OCI-LY1 (cell line): ENCODE measurements around the gene CHMP6.

Experiments
- H2AFZ ChIP-seq: fragments of 200-600 bp; sonication (generic), shearing (Covaris generic); 2 replicates; pipeline ENCODE4 v1.6.0; 2014; ENCODE audit warnings: antibody characterized with exemption, mild to moderate bottlenecking, low read length
- H3F3A ChIP-seq: fragments of 200-600 bp; sonication (generic), shearing (Covaris generic); 2 replicates; pipeline ENCODE4 v1.6.0; 2014; ENCODE audit warnings: mild to moderate bottlenecking, antibody characterized with exemption, low read length, moderate library complexity; ENCODE audit not compliant: insufficient read depth
- H3K27ac ChIP-seq: fragments of 200-600 bp; sonication (generic); 2 replicates; pipeline ENCODE4 v1.5.1; 2014; ENCODE audit warnings: low read length, mixed run types, mild to moderate bottlenecking, low read depth; ENCODE audit not compliant: poor library complexity, severe bottlenecking
- H3K27me3 ChIP-seq: fragments of 200-600 bp; sonication (generic); 2 replicates; pipeline ENCODE4 v1.6.0; 2014; ENCODE audit warnings: antibody characterized with exemption, mild to moderate bottlenecking, low read length, moderate library complexity; ENCODE audit not compliant: insufficient read depth
- H3K36me3 ChIP-seq: fragments of 200-600 bp; sonication (generic); 2 replicates; pipeline ENCODE4 v1.6.1; 2014; ENCODE audit warnings: mild to moderate bottlenecking, antibody characterized with exemption, low read length, moderate library complexity, mixed read lengths; ENCODE audit not compliant: insufficient read depth
- H3K4me1 ChIP-seq: fragments of 200-600 bp; sonication (generic); 2 replicates; pipeline ENCODE4 v1.5.1; 2014; ENCODE audit warnings: mild to moderate bottlenecking, low read length, moderate library complexity; ENCODE audit not compliant: insufficient read depth, severe bottlenecking
- H3K4me2 ChIP-seq: fragments of 200-600 bp; sonication (generic), shearing (Covaris generic); 2 replicates; pipeline ENCODE4 v1.6.1; 2014; ENCODE audit warnings: low read length
- H3K4me3 ChIP-seq: fragments of 200-600 bp; sonication (generic); 2 replicates; pipeline ENCODE4 v1.5.1; 2014; ENCODE audit warnings: low read length, low read depth, mild to moderate bottlenecking, mixed read lengths; ENCODE audit not compliant: poor library complexity, severe bottlenecking
- H3K79me2 ChIP-seq: fragments of 200-600 bp; shearing (Covaris generic); 2 replicates; pipeline ENCODE4 v1.6.1; 2016; ENCODE audit warnings: mixed run types, low read length, mixed read lengths; ENCODE audit not compliant: insufficient read depth
- H3K9ac ChIP-seq: fragments of 200-600 bp; sonication (generic), shearing (Covaris generic); 2 replicates; pipeline ENCODE4 v1.6.1; 2014; ENCODE audit warnings: mild to moderate bottlenecking, low read length, mixed read lengths
- H3K9me2 ChIP-seq: fragments of 200-600 bp; sonication (generic), shearing (Covaris generic); 2 replicates; pipeline ENCODE4 v1.6.1; 2014; ENCODE audit warnings: low read depth, mild to moderate bottlenecking, low read length, mixed read lengths
- H3K9me3 ChIP-seq: fragments of 200-600 bp; shearing (Covaris generic); 2 replicates; pipeline ENCODE4 v1.6.1; 2014; ENCODE audit warnings: low read length, mixed read lengths
- H4K20me1 ChIP-seq: fragments of 200-600 bp; sonication (generic), shearing (Covaris generic); 2 replicates; pipeline ENCODE4 v1.6.0; 2016; ENCODE audit warnings: mild to moderate bottlenecking, low read length; ENCODE audit not compliant: insufficient read depth
- EZH2 ChIP-seq: fragments of 200-600 bp; sonication (generic), shearing (Covaris generic); IDR thresholded peaks from 2 replicates; pipeline ENCODE4 v1.8.0; 2017; ENCODE audit warnings: borderline replicate concordance, mixed run types, mild to moderate bottlenecking, antibody characterized with exemption, low read length, moderate library complexity, mixed read lengths
- TF ChIP-seq, protein P1 (sequence below): fragments of 200-600 bp; sonication (generic), shearing (Covaris generic); IDR thresholded peaks from 2 replicates; pipeline ENCODE4 v1.5.1; 2017; ENCODE audit warnings: mild to moderate bottlenecking, antibody characterized with exemption, low read length, moderate library complexity, mixed read lengths

CHMP6 gene

DNA sequence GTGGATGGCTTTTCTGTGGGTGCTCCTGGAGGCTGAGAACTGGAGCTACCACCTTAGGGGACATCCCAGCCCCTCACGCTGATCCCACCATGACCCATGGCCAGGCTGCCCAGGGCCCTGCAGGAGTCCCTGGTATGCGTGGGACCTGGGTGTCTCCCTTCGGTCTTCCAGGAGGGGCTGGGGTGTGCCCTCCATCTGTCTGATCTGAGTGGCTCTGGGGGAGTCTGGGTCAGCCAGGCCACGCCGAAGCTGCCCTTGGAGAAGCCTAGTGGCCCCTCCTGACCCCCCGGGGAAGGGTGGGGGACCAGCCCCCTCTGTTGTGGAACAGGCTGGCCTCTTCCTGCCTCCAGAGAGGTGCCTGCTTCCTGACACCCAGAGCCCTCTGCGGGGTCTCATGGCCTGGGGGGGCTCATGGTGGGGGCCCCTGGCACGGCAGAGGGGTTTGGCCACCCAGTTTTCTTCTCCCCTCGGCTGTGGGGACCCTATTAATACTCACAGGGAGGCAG, 54.0 kb downstream of the CHMP6 start:
- Histone ChIP-seq H3K9me2 (no peaks in the 10 kb centered on the region), H3K4me2 (no peak overlapping the region), H3K4me1 (no peaks in the 10 kb centered on the region), H3F3A (no peaks in the 10 kb centered on the region), H3K9ac (no peak overlapping the region), H3K27me3 (0 out of 2 replicates have a peak, but pooled peaks cover 10% of the 10 kb centered on the region), H3K27ac (no peak overlapping the region), H3K79me2 (no peaks in the 10 kb centered on the region), H3K36me3 (no peaks in the 10 kb centered on the region), H2AFZ (no peak overlapping the region), H3K9me3 (no peaks in the 10 kb centered on the region), H3K4me3 (no peak overlapping the region), H4K20me1 (no peaks in the 10 kb centered on the region)
- no peak for TF ChIP-seq EZH2
- TF ChIP-seq, protein P1, sequence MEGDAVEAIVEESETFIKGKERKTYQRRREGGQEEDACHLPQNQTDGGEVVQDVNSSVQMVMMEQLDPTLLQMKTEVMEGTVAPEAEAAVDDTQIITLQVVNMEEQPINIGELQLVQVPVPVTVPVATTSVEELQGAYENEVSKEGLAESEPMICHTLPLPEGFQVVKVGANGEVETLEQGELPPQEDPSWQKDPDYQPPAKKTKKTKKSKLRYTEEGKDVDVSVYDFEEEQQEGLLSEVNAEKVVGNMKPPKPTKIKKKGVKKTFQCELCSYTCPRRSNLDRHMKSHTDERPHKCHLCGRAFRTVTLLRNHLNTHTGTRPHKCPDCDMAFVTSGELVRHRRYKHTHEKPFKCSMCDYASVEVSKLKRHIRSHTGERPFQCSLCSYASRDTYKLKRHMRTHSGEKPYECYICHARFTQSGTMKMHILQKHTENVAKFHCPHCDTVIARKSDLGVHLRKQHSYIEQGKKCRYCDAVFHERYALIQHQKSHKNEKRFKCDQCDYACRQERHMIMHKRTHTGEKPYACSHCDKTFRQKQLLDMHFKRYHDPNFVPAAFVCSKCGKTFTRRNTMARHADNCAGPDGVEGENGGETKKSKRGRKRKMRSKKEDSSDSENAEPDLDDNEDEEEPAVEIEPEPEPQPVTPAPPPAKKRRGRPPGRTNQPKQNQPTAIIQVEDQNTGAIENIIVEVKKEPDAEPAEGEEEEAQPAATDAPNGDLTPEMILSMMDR, result no peak

DNA sequence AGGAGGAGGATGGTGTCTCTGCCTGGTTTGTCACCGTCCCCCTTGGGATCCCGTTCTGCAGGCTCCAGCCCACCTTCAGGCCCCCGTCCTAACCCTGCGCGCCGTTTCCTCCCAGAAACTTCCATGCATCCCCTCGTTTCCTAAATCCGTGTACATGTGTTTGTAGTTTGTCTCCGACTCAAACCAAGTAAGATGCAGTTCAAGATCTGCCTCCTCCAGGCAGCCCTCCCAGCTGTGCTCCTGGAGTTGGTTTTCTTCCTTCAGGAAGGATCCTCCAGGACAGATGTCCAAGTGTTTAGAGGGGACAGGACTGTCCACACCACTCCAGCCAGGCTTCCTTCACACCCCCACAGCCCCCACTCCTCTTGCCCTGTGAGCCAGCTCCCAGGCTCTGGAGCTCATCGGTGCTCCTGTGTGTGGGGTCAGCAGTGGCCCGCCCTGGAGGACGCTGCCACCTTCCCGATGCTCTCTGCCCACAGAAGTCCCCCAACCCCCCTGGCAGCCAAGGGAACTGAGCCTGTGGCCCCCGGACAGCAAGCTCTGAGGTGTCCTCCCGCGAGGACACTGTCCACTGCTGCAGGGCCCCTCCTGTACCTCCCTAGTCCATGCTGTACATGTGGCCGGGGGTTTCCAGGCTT, 54.6 kb downstream of the CHMP6 start:
- Histone ChIP-seq H3K36me3 (no peaks in the 10 kb centered on the region), H3K4me2 (no peak overlapping the region), H4K20me1 (no peaks in the 10 kb centered on the region), H3K27ac (no peak overlapping the region), H3K9me3 (no peaks in the 10 kb centered on the region), H3K27me3 (0 out of 2 replicates have a peak, but pooled peaks cover 10% of the 10 kb centered on the region), H3K79me2 (no peaks in the 10 kb centered on the region), H3K9ac (no peak overlapping the region), H3F3A (no peaks in the 10 kb centered on the region), H3K9me2 (no peaks in the 10 kb centered on the region), H3K4me3 (no peak overlapping the region), H3K4me1 (no peaks in the 10 kb centered on the region), H2AFZ (no peak overlapping the region)
- TF ChIP-seq, protein P1, result no peak
- TF ChIP-seq EZH2, result no peak

DNA sequence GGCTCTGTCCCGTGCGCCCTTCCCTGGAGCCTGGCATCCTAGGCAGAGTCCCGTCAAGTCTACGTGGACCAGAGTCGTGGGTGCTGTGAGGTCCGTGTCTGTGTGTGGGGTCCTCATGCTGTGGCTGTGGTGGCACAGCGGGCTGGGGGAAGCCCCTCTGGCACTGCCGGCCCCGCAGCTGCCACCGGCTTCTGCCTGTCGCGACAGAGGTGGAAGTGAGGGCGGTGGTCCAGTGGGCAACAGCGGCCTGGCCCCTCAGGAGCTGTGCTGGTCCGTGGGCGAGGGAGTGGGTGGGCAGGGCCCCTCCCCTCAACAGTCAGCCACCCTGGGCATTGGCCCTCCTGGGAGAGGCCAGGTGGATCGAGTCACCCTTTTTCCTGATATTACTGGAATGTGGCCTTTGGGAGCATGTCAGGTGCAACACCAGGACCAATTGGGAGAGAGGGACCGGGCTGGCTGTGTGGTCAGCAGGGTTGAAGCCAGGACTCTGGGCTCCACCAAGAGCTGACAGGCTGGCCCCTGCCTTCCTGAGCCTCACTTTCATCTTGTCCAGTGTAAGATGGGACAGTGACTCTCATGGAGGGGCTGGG, 55.2 kb downstream of the CHMP6 start:
- no peaks in the 10 kb centered on the region for H3K79me2 ChIP-seq
- H3K4me3 ChIP-seq, result no peak overlapping the region
- TF ChIP-seq, protein P1, result no peak
- TF ChIP-seq EZH2, result no peak
- no peak overlapping the region for H3K27ac ChIP-seq
- H3K4me2 ChIP-seq, result no peak overlapping the region
- H3K27me3 ChIP-seq, result 0 out of 2 replicates have a peak, but pooled peaks cover 10% of the 10 kb centered on the region
- no peaks in the 10 kb centered on the region for H3K4me1 ChIP-seq
- no peaks in the 10 kb centered on the region for H3K9me2 ChIP-seq
- H3K36me3 ChIP-seq, result no peaks in the 10 kb centered on the region
- H4K20me1 ChIP-seq, result no peaks in the 10 kb centered on the region
- no peak overlapping the region for H3K9ac ChIP-seq
- H2AFZ ChIP-seq, result no peak overlapping the region
- no peaks in the 10 kb centered on the region for H3K9me3 ChIP-seq
- no peaks in the 10 kb centered on the region for H3F3A ChIP-seq
